HL-60 (cell line): ENCODE data around the gene KRT14.
"Not testable (repeated sequence)": the region's sequence is repeated elsewhere in the genome, so short reads cannot be mapped to it uniquely, and the experiment has no call there.

Experiments
- DNase-seq, 2 experiments: peaks; one replicate each; pipeline ENCODE4 v3.0.0-alpha.2; 2010 to 2020; ENCODE audit warnings: low read depth in 1 of 2, low spot score in 1 of 2
- H3K27ac ChIP-seq: fragments of 250-450 bp; sonication (Bioruptor Pico); replicated peaks from 2 replicates; pipeline ENCODE4 v1.5.1; 2020; ENCODE audit warnings: mild to moderate bottlenecking, moderate library complexity
- H3K27me3 ChIP-seq: fragments of 250-450 bp; sonication (Bioruptor Pico); 2 replicates; pipeline ENCODE4 v1.5.1; 2021; ENCODE audit warnings: mild to moderate bottlenecking, moderate library complexity; ENCODE audit not compliant: insufficient read depth, poor library complexity, severe bottlenecking
- H3K4me3 ChIP-seq: replicated peaks from 2 replicates; pipeline ENCODE4 v1.5.1; 2011; ENCODE audit warnings: mild to moderate bottlenecking, control low read depth, low read length; ENCODE audit not compliant: insufficient read depth
- CTCF ChIP-seq: IDR thresholded peaks from one replicate; pipeline ENCODE4 v1.5.1; 2011; ENCODE audit warnings: low read length, control low read depth, inconsistent platforms; ENCODE audit not compliant: insufficient read depth
- GABPA ChIP-seq: IDR thresholded peaks from 2 replicates; pipeline ENCODE4 v1.6.1; 2012; ENCODE audit warnings: low read depth
- POLR2AphosphoS5 ChIP-seq: IDR thresholded peaks from 2 replicates; pipeline ENCODE4 v1.6.1; 2012; ENCODE audit warnings: low read depth
- REST ChIP-seq: IDR thresholded peaks from 2 replicates; pipeline ENCODE4 v1.6.1; 2012; ENCODE audit warnings: low read depth; ENCODE audit not compliant: insufficient replicate concordance
- SPI1 ChIP-seq: IDR thresholded peaks from 2 replicates; pipeline ENCODE4 v1.6.1; 2012; ENCODE audit warnings: low read depth, mild to moderate bottlenecking, borderline replicate concordance

KRT14 gene

GRCh38 chr17:41620583-41621434 is 34.1 kb upstream of the KRT14 start:
- no peak for DNase-seq
- TF ChIP-seq CTCF = no peak
- Histone ChIP-seq H3K4me3 (no peak overlapping the region), H3K27me3 (no peaks in the 10 kb centered on the region), H3K27ac (no peak overlapping the region)

DNA sequence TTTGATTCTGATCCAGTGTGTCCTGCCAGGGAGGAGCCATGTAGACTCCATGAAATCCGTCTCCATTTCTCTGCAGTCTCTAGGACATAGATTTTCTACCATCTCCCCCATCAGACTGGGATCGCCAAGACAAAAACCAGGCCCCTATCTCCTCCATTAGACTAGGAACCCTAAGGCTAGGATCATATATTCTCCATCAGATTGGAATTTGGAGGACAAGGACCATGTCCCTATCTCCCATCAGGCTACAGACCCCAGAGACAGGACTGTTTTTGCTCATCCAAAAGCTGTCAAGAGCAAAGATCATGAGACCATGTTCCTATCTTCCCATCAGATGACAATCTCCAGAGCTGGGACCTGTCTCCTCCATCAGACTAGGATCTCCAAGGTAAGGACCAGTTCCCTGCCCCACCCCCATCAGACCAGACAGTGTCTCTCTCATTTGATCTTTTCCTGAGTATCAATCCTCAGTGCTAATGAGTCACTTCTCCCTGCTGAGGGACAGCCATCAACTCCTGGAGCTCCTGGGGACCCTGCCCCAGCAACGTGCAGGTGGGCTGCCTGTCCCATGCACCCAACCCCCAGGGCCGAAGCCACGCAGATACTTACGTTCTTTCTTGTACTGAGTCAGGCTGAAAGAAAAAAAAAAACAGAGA is 33.4 kb upstream of the KRT14 start:
- not testable (repeated sequence) for H3K4me3 ChIP-seq, H3K27ac ChIP-seq, H3K27me3 ChIP-seq, DNase-seq

DNA sequence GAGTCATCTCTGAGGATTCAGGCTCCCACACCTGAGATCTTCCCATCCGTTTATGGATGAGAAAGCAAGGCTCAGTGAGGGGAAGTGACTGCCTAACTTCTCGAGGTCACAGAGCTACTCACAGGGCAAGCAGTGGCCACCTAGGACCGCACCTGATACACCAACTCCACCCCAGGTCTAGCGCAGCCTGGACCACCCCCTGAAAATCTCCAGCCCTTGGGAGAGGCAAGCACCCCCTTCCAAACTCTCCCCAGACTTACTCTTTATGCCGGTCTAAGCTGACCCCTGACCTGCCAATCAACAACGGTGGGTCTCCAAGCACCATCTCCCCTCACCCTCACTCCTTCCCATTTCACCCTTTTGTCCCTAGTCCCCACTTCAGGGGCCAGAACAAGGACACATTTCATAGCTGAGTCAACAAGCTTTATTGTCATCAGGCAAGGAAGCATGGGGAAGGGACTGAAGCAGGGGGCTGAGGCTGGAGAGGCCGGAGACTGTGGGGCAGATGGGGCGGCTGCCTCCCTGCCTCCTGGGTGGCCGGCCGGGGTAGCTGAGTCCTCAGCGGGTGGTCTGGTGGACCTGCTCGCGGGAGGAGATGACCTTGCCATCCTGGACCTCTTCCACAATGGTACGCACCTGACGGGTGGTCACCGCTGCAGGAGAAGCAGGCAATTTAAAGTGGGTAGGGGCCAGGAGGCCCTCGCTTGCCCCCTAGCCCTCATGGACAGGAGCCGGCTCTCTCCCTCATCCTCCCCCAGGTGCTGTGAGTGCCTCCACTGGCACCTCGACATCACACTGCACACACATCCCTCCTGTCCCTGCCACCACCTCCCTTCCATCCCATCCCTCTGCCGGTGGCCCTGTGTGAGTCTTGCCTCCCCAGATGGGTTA is 32.6 kb upstream of the KRT14 start:
- Histone ChIP-seq H3K27me3 (no peaks in the 10 kb centered on the region), H3K27ac (no peak overlapping the region), H3K4me3 (no peak overlapping the region)
- TF ChIP-seq POLR2AphosphoS5 = no peak
- no peak for TF ChIP-seq REST
- TF ChIP-seq SPI1 = no peak
- TF ChIP-seq GABPA = no peak
- no peak for TF ChIP-seq CTCF
- no peak for DNase-seq

GRCh38 chr17:41618341-41619035 is 31.8 kb upstream of the KRT14 start:
- no peak overlapping the region for H3K4me3 ChIP-seq
- no peaks in the 10 kb centered on the region for H3K27me3 ChIP-seq
- TF ChIP-seq CTCF = no peak
- TF ChIP-seq SPI1 = no peak
- TF ChIP-seq POLR2AphosphoS5 = no peak
- no peak for TF ChIP-seq GABPA
- H3K27ac ChIP-seq = no peak overlapping the region
- DNase-seq = no peak
